ENCODE measurements around the gene PARVG.
"Not testable (repeated sequence)": the region's sequence is repeated elsewhere in the genome, so short reads cannot be mapped to it uniquely, and the experiment has no call there.

PARVG gene

DNA sequence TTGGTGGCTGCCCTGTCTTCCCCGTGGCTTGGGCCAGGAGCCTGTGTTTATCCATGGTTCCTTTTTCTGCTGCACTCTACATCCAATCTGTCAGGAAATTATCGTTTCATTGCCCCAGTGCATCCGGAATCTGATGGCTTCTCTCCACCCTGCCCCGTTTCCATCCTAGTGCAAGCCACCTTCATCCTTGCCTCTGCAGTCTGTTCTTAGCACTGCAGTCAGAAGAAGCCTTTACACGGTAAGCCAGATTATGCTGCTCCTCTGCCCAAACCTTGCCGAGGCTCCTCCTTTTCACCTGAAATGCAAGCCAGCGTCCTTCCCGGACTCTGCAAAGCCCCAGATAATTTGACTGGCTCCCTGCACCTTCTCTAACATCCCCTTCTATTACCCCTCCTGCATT lies 45.1 kb downstream of the PARVG start:
- Histone ChIP-seq H3K36me3 (ENCODE audit: control insufficient read depth, insufficient read depth, low read length) (no peaks in the 10 kb centered on the region), H3K27me3 (ENCODE audit: control insufficient read depth, insufficient read depth, low read length) (no peaks in the 10 kb centered on the region)

DNA sequence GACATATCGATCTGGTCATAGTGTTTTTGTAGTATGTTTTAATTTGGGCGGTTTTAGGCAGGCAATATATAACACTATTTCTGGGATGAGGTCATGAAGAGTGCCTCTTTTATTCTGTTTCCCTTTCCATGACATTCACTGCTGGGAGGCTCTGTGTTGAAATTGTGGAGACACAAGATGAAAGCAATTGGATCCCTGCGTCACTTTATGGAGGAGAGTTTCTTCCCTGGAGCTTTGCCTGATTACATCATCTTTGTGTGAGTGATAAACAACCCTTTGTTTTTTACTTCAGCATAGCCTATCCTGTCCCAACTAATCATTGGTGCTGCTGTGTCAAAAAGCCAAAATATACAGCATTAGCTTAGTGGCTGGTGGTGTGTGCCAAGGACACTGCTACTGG lies 48.6 kb downstream of the PARVG start:
- Histone ChIP-seq H3K4me1 (ENCODE audit: control insufficient read depth, insufficient read depth, low read length) (no peaks in the 10 kb centered on the region), H3K4me3 (ENCODE audit: low read length) (no peak overlapping the region), H3K27ac (ENCODE audit: low read depth, low read length) (no peak overlapping the region), H3K27me3 (ENCODE audit: control insufficient read depth, insufficient read depth, low read length) (no peaks in the 10 kb centered on the region), H3K36me3 (ENCODE audit: control insufficient read depth, insufficient read depth, low read length) (no peaks in the 10 kb centered on the region), H3K9ac (ENCODE audit: low read length) (no peak overlapping the region)

More for the DNA sequence above, 45.1 kb downstream of the PARVG start:
- H3K27ac ChIP-seq (ENCODE audit: low read depth, low read length) = no peak overlapping the region
- no peak overlapping the region for H3K9ac ChIP-seq (ENCODE audit: low read length)
- H3K4me3 ChIP-seq (ENCODE audit: low read length) = no peak overlapping the region
- H3K4me1 ChIP-seq (ENCODE audit: control insufficient read depth, insufficient read depth, low read length) = no peaks in the 10 kb centered on the region

DNA sequence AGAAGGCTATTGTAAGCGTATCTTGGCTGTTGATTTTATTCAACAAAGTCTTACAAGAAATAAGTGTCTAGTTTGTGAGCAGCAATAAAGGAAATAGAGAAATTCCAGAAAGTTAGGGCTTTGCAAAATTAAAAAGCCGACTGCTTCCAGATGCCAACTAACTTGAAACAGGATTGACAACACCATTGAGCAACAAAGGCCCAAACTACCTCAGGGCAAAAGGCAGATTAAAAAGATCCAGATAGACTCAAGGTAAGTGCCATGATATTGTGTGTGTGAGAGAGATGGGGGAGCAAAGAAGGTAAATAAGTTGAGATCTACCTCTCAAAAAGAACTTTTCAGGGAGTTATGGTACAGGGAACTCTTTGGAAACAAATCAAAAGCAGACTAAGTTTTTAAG lies 49.1 kb downstream of the PARVG start:
- H3K27me3 ChIP-seq (ENCODE audit: control insufficient read depth, insufficient read depth, low read length) = no peaks in the 10 kb centered on the region
- H3K4me1 ChIP-seq (ENCODE audit: control insufficient read depth, insufficient read depth, low read length) = no peaks in the 10 kb centered on the region
- no peak overlapping the region for H3K4me3 ChIP-seq (ENCODE audit: low read length)
- no peak overlapping the region for H3K9ac ChIP-seq (ENCODE audit: low read length)
- H3K27ac ChIP-seq (ENCODE audit: low read depth, low read length) = no peak overlapping the region
- H3K36me3 ChIP-seq (ENCODE audit: control insufficient read depth, insufficient read depth, low read length) = no peaks in the 10 kb centered on the region

GRCh38 chr22:44231233-44231632 lies 50.5 kb downstream of the PARVG start:
- Histone ChIP-seq H3K27me3 (ENCODE audit: control insufficient read depth, insufficient read depth, low read length) (no peaks in the 10 kb centered on the region), H3K9ac (ENCODE audit: low read length) (no peak overlapping the region), H3K4me1 (ENCODE audit: control insufficient read depth, insufficient read depth, low read length) (no peaks in the 10 kb centered on the region), H3K36me3 (ENCODE audit: control insufficient read depth, insufficient read depth, low read length) (no peaks in the 10 kb centered on the region), H3K27ac (ENCODE audit: low read depth, low read length) (no peak overlapping the region), H3K4me3 (ENCODE audit: low read length) (no peak overlapping the region)

DNA sequence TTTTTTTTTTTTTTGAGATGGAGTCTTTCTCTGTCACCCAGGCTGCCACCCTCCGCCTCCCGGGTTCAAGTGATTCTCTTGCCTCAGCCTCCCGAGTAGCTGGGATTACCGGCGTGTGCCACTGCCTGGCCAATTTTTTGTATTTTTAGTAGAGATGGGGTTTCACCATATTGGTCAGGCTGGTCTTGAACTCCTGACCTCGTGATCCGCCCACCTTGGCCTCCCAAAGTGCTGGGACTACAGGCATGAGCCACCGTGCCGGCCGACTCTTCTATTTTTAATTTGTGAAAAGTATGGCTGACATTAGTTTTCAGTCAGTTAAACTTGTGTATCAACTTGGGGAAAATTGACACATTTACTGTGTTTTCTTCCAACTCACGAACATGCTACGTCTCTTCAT lies 53.6 kb downstream of the PARVG start:
- not testable (repeated sequence) for H3K9ac ChIP-seq (ENCODE audit: low read length); H3K36me3 ChIP-seq (ENCODE audit: control insufficient read depth, insufficient read depth, low read length); H3K27me3 ChIP-seq (ENCODE audit: control insufficient read depth, insufficient read depth, low read length); H3K4me3 ChIP-seq (ENCODE audit: low read length); H3K4me1 ChIP-seq (ENCODE audit: control insufficient read depth, insufficient read depth, low read length); H3K27ac ChIP-seq (ENCODE audit: low read depth, low read length)

DNA sequence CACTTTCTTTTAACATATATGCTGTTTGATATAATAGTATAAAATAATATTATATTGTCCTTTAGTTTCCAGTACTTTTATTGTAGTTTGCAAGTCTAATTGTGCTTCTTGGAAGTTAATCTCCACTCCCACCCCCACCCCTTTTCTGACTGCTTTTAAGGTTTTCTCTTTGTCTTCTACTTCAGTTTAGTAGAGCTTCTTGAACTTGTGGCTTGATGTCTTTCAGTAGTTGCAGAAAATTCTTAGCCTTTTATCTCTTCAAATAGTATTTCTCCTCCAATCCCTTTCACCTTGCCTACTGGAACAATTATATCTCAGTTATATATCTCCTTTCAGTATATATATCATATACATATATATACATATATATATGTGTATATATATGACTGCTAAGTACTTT lies 56.6 kb downstream of the PARVG start:
- no peak overlapping the region for H3K9ac ChIP-seq (ENCODE audit: low read length)
- no peaks in the 10 kb centered on the region for H3K27me3 ChIP-seq (ENCODE audit: control insufficient read depth, insufficient read depth, low read length)
- no peak overlapping the region for H3K4me3 ChIP-seq (ENCODE audit: low read length)
- no peaks in the 10 kb centered on the region for H3K36me3 ChIP-seq (ENCODE audit: control insufficient read depth, insufficient read depth, low read length)
- no peak overlapping the region for H3K27ac ChIP-seq (ENCODE audit: low read depth, low read length)
- no peaks in the 10 kb centered on the region for H3K4me1 ChIP-seq (ENCODE audit: control insufficient read depth, insufficient read depth, low read length)

DNA sequence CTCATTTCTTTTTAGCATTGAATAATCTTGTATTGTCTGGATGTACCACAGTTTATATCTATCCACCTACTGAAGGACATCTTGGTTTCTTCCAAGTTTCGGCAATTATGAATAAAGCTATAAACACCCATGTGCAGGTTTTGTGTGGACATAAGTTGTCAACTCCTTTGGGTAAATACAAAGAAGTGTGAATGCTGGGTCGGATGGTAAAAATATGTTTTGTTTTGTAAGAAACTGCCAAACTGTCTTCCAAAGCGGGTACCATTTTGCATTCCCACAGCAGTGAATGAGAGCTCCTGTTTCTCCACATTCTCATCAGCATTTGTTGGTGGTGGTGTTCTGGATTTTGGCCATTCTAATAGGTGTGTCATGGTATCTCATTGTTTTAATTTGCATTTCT lies 60.4 kb downstream of the PARVG start:
- H3K27ac ChIP-seq (ENCODE audit: low read depth, low read length); H3K36me3 ChIP-seq (ENCODE audit: control insufficient read depth, insufficient read depth, low read length); H3K9ac ChIP-seq (ENCODE audit: low read length); H3K4me1 ChIP-seq (ENCODE audit: control insufficient read depth, insufficient read depth, low read length); H3K27me3 ChIP-seq (ENCODE audit: control insufficient read depth, insufficient read depth, low read length); H3K4me3 ChIP-seq (ENCODE audit: low read length): not testable (repeated sequence)

- Histone ChIP-seq H3K4me3 (ENCODE audit: low read length) (no peak overlapping the region), H3K27ac (ENCODE audit: low read depth, low read length) (no peak overlapping the region), H3K36me3 (ENCODE audit: control insufficient read depth, insufficient read depth, low read length) (no peaks in the 10 kb centered on the region), H3K4me1 (ENCODE audit: control insufficient read depth, insufficient read depth, low read length) (no peaks in the 10 kb centered on the region), H3K27me3 (ENCODE audit: control insufficient read depth, insufficient read depth, low read length) (no peaks in the 10 kb centered on the region), H3K9ac (ENCODE audit: low read length) (no peak overlapping the region)
These were observed 62.4 kb downstream of the PARVG start for GRCh38 chr22:44242946-44243724.

GRCh38 chr22:44243761-44244160 lies 63.0 kb downstream of the PARVG start:
- no peak overlapping the region for H3K9ac ChIP-seq (ENCODE audit: low read length)
- no peak overlapping the region for H3K4me3 ChIP-seq (ENCODE audit: low read length)
- H3K27me3 ChIP-seq (ENCODE audit: control insufficient read depth, insufficient read depth, low read length) = no peaks in the 10 kb centered on the region
- H3K4me1 ChIP-seq (ENCODE audit: control insufficient read depth, insufficient read depth, low read length) = no peaks in the 10 kb centered on the region
- H3K36me3 ChIP-seq (ENCODE audit: control insufficient read depth, insufficient read depth, low read length) = no peaks in the 10 kb centered on the region
- H3K27ac ChIP-seq (ENCODE audit: low read depth, low read length) = no peak overlapping the region

DNA sequence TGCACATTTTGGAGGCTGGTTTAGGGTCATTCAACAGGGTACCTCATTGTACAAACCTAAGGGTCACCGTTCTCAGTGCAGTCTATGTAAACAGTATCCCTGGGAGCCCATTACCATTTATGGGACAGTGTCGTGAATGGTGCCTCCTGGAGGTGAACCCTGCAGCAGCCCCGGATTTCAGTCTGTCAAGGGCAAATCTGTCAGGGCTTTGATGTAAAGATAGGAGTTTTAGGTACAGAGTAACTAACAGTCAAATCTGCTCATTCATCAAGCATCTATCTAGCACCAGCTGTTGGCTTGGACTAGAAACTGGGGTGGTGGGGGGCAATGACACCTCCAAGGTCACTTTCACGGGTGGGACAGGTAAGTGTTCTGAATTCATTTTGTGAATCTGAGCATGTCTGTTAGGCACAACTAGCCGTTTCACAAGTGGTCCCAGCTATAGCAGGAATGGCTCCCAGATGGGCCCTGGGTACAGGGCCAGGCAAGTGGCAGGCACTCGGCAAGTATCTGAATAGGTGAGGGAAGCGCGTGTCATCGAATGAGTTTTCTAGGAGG lies 63.6 kb downstream of the PARVG start:
- Histone ChIP-seq H3K36me3 (ENCODE audit: control insufficient read depth, insufficient read depth, low read length) (no peaks in the 10 kb centered on the region), H3K27ac (ENCODE audit: low read depth, low read length) (no peak overlapping the region), H3K4me1 (ENCODE audit: control insufficient read depth, insufficient read depth, low read length) (no peaks in the 10 kb centered on the region), H3K9ac (ENCODE audit: low read length) (no peak overlapping the region), H3K4me3 (ENCODE audit: low read length) (no peak overlapping the region), H3K27me3 (ENCODE audit: control insufficient read depth, insufficient read depth, low read length) (no peaks in the 10 kb centered on the region)

GRCh38 chr22:44245438-44245837 lies 64.7 kb downstream of the PARVG start:
- Histone ChIP-seq H3K9ac (ENCODE audit: low read length) (no peak overlapping the region), H3K36me3 (ENCODE audit: control insufficient read depth, insufficient read depth, low read length) (no peaks in the 10 kb centered on the region), H3K27me3 (ENCODE audit: control insufficient read depth, insufficient read depth, low read length) (no peaks in the 10 kb centered on the region)

DNA sequence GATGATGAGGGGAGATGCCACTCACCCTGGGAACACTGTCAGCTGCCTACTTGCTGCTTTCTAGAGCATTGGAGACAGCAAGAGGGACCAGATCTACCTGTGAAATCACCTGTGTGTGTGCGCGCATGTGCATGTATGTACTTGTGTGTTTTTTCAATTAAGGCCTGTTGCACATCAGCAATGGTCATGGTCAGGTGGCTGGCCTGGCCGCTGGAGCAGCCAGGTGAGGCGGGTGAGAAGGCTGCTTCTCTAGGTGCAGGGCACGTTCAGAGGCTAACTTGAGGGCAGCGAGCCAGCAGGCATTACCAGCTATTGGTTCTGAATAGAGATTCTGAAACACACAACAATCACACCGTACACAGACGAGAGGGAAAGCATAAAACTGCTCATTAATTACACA lies 65.1 kb downstream of the PARVG start:
- no peaks in the 10 kb centered on the region for H3K27me3 ChIP-seq (ENCODE audit: control insufficient read depth, insufficient read depth, low read length)
- no peaks in the 10 kb centered on the region for H3K4me1 ChIP-seq (ENCODE audit: control insufficient read depth, insufficient read depth, low read length)
- no peak overlapping the region for H3K9ac ChIP-seq (ENCODE audit: low read length)
- H3K36me3 ChIP-seq (ENCODE audit: control insufficient read depth, insufficient read depth, low read length) = no peaks in the 10 kb centered on the region
- no peak overlapping the region for H3K27ac ChIP-seq (ENCODE audit: low read depth, low read length)
- no peak overlapping the region for H3K4me3 ChIP-seq (ENCODE audit: low read length)

More at GRCh38 chr22:44245438-44245837, 64.7 kb downstream of the PARVG start:
- H3K27ac ChIP-seq (ENCODE audit: low read depth, low read length) = no peak overlapping the region
- H3K4me1 ChIP-seq (ENCODE audit: control insufficient read depth, insufficient read depth, low read length) = no peaks in the 10 kb centered on the region
- no peak overlapping the region for H3K4me3 ChIP-seq (ENCODE audit: low read length)

Measured in rectal smooth muscle tissue (tissue), 1 donor.